T-helper 9 cell (primary cell): ENCODE data around the gene ATP5PF.
"Not testable (repeated sequence)": the region's sequence is repeated elsewhere in the genome, so short reads cannot be mapped to it uniquely, and the experiment has no call there.

ENCODE experiments used
- DNase-seq: peaks from one replicate; pipeline ENCODE4 v3.0.0-alpha.2; 2020
- total RNA-seq, 2 donors: gene quantifications; one replicate each; lab custom pipeline; 2026; lab: John Stamatoyannopoulos, UW

Gene ATP5PF
- 11.8 to 28.9 reads per million in 2 donors for total RNA-seq

- DNase-seq: peak; percentile 96
These were observed at the start of gene ATP5PF, which contains the start of gene GABPA for GRCh38 chr21:25734904-25735645. TSS of gene ATP5PF (minus strand) at chr21:25734904. CDS start at chr21:25729794, 5,110 bp downstream. TSS of gene GABPA (plus strand) at chr21:25734972. CDS start at chr21:25741599, 6,627 bp downstream.

- not testable (repeated sequence) for DNase-seq
These were observed 43.6 kb upstream of the ATP5PF start for GRCh38 chr21:25778126-25778875.

- DNase-seq: no peak
These were observed 41.7 kb upstream of the ATP5PF start for GRCh38 chr21:25776440-25776839.

GRCh38 chr21:25772686-25773085 lies 38.0 kb upstream of the ATP5PF start:
- no peak for DNase-seq

- DNase-seq: no peak
These were observed 33.2 kb upstream of the ATP5PF start for GRCh38 chr21:25767921-25768320.

- no peak for DNase-seq
These were observed 29.4 kb upstream of the ATP5PF start for GRCh38 chr21:25764065-25764464.

GRCh38 chr21:25760677-25761076 lies 26.0 kb upstream of the ATP5PF start:
- DNase-seq: no peak

- DNase-seq: no peak
These were observed 25.4 kb upstream of the ATP5PF start for GRCh38 chr21:25760061-25760460.

GRCh38 chr21:25759573-25759972 lies 24.9 kb upstream of the ATP5PF start:
- no peak for DNase-seq

- DNase-seq: no peak
These were observed 22.8 kb upstream of the ATP5PF start for GRCh38 chr21:25757531-25757930.

GRCh38 chr21:25756190-25756932 lies 21.7 kb upstream of the ATP5PF start:
- DNase-seq: no peak

GRCh38 chr21:25752416-25752815 lies 17.7 kb upstream of the ATP5PF start:
- no peak for DNase-seq

GRCh38 chr21:25750085-25750484 lies 15.4 kb upstream of the ATP5PF start:
- no peak for DNase-seq

- no peak for DNase-seq
These were observed 10.2 kb upstream of the ATP5PF start for GRCh38 chr21:25744854-25745253.

GRCh38 chr21:25742900-25743299 lies 8.2 kb upstream of the ATP5PF start:
- no peak for DNase-seq

- DNase-seq: no peak
These were observed 2.7 kb upstream of the ATP5PF start for GRCh38 chr21:25737421-25737820.

GRCh38 chr21:25735646-25736597 lies 1.2 kb upstream of the ATP5PF start:
- DNase-seq: peak; percentile 56

- DNase-seq: no peak
These were observed 125 bp downstream of the ATP5PF start for GRCh38 chr21:25734654-25734903.

GRCh38 chr21:25733859-25734653 lies 648 bp downstream of the ATP5PF start:
- DNase-seq: no peak

- no peak for DNase-seq
These were observed 2.5 kb downstream of the ATP5PF start for GRCh38 chr21:25732091-25732760.

- no peak for DNase-seq
These were observed 12.1 kb downstream of the ATP5PF start for GRCh38 chr21:25722631-25723030.
